GM21447 (cell line): ENCODE data around the gene ATP1A1.
A peak's percentile ranks its signal among the peaks of the same experiment; 100 is the strongest.

Source experiments
- ATAC-seq: cut with Tn5 transposase; IDR thresholded peaks from one replicate; pipeline ENCODE4 v1.9.1; 2021; ENCODE audit not compliant: unreplicated experiment

Gene ATP1A1

DNA sequence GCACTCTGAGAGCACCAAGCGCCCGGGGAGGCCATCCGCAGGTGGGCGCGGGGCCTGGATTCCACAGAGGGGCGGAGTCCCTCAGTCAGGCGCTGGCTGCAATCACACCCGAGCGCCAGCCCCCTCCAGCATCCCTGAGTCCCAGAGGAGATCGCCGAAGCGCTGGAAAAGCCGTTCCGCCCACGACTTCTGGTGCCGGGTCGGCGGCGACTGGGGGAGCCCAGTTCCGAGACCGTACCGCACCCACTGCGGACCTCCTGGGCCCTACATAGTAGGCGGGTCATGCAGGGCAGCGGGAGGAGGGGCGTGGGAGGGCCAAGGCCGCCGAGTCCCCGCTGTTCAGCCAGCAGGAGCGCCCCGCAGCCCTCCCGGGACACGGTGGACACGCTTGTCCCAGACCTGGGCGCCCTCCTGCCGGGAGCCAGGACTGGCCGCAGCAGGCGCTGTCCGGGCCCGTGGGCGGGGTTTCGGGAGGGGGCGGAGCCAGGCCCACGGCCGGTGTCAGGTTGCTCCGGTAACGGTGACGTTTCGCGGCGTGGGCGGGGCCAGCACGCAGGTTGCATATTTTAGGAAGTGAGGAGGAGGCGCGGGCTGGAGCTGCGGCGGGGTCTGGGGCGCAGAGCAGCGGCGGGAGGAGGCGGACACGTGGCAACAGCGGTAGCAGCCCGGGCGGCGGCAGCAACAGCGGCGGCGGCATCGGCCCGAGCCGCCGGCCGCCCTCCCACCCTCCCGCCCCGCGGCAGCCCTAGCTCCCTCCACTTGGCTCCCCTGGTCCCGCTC is at the start of gene ATP1A1:
ATP1A1 (plus strand) TSS at position 594 of the 780 bp plus-strand sequence. CDS start 268 bp downstream, outside the sequence.
- peak; percentile 60 for ATAC-seq

DNA sequence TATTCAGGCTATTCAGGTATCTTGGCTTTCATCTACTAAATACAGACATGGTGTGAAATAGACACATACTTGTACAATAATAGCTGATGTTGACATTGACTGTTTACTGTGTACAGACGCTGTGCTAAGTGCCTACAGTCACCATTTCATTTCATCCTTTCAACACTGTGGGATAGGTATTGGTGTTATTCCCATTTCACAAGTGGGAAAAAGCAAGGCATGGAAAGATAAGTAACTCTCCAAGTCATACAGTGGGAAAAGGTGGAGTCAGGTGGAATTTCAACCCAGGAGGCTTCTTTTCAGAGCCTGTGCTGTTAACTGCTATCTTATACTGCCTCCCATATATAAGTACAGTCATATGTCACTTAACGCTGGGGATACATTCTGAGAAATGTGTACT is 49.6 kb upstream of the ATP1A1 start:
- no peak for ATAC-seq

DNA sequence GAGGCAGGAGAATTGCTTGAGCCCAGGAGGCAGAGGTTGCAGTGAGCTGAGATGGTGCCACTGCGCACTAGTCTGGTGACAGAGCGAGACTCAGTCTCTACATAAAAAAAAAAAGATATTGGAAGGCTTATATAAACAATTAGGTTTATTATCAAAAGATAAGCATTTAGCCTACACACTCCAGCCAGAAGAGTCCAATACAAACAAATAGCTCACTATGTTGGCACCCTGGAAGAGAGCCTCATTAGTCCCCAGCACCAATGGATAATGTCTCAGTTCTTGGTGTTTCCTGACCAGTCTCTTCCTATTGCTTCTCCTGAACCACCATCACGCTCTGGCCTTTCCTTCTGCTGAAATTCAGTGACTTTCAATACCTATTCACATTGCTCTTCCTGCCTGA is 48.6 kb upstream of the ATP1A1 start:
- no peak for ATAC-seq

DNA sequence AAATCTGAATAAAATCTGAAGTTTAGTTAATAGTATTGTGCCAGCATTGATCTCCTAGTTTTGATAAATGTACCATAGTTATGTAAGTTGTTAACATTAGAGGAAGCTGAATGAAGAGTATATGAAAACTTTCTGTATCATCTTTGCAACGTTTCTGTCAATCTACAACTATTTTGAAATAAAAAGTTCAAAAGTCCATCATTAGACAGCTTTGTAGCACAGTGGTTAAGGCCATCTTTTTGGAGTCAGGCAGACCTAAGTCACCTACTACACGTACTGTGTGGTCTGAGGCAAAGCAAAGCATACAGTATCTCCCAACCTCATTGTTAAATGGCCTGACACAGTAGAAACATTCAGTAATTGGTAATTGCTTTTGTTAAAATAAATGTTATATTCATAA is 47.9 kb upstream of the ATP1A1 start:
- ATAC-seq = no peak

DNA sequence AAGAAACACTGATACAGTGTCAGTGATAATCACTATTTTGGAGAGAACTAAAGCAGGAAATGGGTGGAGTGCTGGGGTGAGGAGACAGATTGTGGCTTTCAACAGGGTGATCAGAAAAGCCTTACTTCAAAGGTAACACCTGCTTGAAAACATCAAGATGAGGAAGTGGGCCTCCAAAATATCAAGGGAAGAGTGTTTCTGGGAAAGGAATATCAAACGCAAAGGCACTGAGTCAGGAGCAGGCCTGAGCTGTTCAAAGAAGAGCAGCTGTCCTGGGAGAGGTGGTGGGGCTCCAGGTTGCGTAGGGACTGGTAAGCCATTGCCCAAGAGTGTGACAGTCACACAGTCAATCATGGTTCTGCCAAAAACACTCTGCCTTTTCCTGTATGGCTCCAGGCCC is 47.1 kb upstream of the ATP1A1 start:
- no peak for ATAC-seq

DNA sequence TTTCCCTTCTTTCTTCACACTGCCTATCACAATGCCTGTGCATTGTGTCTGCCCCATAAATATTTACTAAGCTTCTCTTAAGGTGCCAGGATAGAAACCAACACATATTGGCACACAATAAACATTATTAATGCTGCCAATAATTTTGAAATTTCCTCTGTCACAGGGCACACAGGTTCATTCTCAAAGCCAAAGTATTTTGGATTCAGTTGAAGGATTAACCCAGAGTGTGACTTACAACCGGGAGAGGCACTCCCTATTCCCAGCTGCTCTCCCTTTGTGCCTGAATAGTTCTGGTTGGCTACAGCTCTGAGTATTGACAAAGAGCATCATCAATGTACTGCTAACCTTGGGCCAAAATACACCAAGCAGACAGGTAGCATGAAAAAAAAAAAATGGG is 46.6 kb upstream of the ATP1A1 start:
- no peak for ATAC-seq

DNA sequence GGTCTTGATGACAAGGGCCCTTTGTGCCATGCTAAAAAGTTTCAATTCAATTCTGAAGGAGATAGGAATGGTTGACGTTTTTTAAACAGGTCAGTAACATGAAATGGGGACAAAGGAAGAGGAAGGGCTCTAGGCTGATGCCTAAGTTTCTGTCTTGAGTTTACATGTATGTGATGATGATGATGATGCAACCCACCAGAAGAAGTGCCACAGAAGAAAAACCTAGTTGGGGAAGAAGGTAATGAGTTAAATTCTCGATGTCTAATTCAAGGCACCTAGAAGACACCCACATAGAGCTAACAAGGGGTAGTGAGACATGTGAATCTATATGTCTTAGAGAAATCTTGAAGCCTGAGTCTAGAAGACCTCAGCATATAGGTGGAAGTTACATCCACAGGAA is 44.4 kb upstream of the ATP1A1 start:
- ATAC-seq = no peak

DNA sequence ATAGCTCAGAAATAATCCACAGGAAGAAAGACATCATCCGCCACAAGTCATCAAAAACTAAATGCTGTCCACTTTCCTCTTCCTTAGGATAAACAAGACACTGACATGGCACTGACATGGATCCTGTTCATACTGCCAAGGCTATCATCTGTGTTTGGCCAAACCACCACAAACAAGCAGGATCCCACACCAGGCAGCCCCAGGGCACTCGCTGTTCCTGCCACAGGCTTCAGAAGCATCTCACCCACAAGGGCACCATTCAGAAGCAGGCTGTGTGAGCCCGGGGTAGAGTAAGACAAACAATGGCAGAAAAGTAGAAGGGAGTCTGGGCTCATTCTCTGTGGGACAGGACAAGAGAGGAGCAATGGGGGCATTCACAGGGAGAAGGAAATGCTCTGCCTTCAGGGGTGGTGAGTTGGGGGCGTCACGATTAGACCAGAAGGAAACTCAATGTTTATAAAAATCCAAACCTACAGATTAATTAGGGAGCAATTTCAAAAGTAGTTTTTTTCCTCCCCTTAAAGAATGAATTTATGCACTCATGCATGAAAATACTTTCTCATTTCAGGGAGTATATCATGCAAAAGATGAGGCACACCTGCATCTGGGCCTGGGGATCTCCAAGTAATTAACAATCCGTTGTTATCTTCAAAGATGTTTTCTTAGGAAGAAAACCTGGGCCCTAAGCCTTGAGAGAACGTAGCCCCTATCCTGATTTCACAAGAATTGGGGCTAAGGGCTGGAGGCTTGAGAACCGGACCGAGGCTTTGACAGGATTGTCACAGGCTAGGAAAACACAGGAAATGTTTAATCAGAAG is 43.3 kb upstream of the ATP1A1 start:
- no peak for ATAC-seq

DNA sequence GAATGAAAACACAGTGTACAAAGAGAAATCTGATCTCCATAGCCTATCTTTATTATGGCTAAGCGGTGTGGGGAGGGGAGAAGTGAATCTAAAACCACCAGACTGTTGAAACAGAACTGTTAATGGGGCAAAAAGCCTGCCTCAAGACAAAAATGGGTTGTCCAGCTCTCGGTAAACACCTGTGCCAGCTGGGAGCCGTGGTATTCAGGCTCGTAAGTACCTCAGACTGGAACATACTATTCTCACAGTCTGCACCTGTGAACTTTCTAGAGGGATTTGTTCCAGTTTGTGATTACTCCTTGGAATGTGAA is 42.7 kb upstream of the ATP1A1 start:
- no peak for ATAC-seq

DNA sequence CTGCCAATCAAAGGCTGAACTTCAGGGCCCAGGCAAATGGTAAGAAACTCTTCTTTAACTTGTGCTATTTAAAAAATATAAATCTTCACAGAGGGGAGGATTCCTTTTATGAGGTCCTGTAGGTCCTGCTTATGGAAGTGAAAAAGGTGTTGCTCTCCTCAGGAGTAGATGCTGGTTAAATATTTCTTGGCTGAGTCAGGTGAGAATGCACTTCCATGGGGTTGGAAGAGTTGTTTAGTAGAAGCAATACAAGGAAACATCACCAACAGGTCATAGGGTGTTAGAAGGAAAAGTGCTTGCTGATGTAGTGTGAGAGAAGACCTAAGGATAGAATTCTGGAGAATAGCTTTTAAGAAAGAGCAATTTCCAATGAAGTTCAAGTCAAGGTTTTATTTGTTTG is 42.2 kb upstream of the ATP1A1 start:
- ATAC-seq = no peak

DNA sequence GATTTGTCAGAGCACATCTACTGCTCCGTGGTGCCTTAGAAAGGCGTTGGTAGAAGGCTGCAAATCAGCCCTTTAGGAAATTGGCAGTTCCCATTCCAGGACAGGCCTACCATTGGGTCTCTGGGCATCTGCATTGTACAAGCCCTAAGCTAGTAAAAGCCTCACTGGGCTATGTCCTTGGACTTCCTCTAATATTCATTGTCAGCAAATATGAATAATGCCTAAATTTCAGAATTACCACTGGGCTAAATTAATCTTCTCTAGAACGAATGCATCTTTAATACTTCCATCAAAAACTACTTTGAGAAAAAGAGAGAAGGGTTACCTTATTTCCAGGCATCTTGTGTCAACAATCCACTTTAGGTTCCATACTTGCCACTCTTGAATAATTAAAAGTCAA is 41.5 kb upstream of the ATP1A1 start:
- ATAC-seq = no peak

DNA sequence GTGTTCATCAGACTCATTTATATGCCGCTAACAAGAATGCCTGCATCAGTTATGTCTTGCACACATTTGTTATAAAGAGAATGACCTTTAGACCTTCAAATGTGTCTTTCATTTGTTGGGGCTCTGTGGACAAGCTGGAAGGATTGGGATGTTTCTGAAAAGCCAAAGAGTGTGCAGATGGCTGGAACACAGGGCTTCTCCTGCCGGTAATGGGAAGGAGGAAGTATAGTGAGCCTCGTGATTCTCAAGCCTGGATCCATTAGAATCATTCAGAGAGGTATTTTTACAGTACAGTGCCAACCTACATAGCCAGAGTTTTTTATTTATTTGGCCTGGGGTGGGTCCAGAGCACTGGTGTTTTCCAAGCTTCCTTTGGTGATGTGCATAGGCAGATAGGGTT is 40.6 kb upstream of the ATP1A1 start:
- ATAC-seq = no peak

DNA sequence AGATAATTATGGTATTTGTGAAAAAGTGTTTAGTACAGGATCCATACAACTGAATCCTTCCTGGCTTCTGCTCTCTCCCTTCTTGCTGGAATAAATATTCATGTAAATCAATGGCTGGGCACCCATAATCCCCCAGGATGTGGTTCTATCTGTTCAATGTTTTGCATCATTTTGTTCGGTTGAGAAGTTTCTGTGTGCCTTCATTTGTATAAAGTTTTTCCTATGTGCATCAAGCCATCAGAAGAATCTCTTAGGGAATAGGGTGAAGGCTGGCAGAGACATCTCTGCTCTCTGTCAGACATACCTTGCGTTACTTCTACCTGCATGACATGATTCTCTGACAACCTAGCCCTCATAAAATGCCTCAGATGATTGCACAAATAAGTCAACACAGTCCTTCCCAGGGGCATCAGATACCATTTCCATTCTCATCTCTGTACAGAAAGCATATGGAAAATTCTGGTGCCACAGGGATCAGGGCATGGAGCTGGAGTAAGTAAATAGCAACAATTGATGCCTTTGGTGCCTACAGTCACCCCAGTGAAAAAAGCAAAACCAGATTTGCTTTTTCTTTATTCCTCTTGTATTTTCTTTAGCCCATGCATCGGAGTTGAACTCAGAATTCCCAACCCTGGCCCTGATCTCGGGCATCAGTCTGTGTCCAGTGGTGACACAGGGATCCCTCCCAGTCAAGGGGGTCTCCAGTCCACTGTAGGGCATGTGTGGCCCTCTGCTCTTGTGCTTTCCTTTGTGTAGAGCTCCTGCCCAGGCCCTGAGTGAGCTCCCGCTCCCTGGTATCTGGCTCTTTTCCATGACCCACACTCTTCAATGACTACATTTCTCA is 39.7 kb upstream of the ATP1A1 start:
- no peak for ATAC-seq

DNA sequence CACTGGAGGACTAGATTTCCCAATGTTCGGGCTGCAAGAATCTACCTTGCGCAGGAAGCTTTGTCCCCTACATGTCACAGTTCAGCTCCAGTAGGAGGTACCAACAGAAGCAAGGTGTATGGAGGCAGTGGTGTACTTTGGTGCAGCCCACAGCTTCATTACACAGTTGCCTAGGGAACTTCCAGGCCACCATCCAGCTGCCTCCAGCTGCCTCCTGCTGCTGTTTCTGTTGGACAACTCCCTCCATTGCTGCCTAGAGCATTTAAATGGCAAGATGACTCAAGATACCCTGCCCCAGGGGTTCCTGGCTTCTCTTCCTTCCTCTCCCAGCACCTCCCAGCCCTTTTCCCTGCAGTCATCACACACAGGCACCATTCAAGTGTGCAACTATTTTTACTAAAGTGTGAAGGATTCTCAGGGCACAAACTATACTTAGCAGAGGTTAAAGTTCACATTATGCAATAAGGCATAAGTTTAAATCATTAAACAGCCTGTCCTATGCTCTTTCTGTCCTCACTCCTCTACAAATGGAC is 39.0 kb upstream of the ATP1A1 start:
- ATAC-seq = no peak

DNA sequence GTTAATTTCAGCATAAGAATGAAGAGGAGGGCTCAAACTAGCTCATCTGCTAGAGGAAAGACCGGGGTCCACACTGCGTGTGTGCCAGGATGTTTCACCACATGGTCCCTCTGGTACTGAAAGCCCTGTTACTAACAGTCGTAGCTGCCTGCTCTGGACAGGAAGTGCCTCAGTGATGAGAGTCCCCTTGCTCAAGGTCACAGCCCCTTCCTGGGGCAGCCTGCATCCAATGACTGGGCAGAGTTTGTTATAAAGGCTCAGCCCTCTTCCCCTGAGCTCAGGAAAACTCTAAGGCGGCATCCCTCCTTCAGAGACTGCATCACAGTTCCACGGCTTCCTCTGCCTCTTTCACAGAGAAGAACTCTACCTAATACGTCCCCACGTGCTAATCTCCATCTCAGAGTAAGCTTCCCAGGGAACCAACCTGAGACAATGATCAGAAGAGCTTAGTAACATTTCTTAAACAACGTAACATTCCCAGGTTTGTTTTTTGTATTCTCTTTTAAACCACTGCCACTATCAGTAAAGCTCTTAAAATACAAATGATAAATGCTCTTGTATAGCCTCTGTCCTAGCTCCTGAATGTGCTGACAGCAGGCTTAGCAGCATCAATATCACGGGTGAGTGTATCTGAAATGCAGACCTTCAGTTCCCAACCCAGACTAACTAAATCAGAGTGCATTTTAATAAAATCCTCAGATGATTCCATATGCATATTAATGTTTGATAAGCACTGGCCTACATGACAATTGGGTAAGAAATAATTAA is 38.0 kb upstream of the ATP1A1 start:
- ATAC-seq = no peak

DNA sequence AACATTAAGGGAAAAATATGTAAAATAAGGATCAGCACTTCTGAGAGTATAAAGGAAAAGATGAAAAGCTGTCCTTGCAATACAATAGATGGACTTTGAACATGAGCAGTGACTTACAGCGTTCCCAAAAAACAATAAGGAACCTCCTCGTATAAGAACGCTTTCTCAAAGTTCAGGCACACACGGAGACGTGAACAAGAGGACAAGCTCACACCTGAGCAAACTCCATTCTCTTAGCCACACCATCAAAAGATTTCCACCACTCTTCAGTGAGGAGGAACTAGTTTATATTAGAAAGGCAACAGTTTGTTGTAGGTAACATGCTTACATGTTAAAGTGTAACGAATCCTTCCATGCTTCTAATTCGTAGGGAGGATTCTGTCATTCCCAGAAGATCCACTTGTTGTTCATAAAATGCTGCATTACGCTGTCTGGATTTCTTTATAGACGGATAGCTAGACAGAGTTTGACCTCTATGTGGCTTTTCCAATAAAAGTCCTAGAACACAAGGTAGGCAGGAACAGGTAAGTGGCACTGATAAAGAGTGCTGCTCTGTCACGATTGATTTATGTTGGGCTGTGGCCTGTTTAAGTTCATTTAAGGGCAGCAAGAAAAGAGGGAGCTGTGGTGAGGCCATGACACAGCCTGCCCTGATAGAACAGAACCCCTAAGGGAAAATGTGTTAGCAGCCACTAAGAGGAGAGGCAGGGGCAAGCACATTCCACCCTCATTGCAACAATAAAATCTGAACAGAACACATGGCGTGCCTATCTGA is 37.0 kb upstream of the ATP1A1 start:
- ATAC-seq = no peak

DNA sequence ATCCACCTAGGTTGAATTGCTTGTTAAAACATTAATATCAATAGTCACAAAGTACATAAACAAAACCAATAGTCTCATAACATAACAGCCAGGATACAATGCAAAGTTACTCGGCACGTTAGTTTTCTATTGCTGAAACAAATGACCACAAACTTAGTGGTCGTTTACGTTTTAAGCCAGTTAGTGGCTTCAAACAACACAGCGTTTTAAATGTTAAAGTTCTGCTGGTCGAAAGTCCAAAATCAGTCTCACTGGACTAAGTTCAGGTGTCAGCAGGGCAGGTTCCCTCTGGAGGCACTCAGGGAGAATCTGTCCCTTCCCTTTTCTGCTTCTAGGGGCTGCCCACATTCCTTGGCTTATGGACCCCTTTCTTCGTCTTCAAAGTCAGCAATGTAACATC is 35.6 kb upstream of the ATP1A1 start:
- no peak for ATAC-seq

DNA sequence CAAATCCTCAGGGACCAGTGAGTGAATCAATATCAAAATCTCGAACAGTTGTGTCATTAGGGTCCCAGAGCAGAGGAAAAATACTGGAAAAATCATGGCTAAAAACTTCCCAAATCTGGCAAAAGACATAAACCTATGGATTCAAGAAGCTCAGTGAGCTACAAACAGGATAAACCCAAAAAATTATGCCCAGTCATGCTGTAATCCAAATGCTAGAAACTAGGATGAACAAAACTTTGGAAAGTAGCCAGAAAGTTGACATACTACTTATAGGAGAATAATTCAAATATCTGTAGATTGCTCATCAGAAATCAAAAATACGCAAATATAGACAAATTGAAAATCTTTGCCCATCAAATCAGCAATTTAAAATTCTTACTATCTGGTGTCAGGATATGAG is 34.6 kb upstream of the ATP1A1 start:
- no peak for ATAC-seq

DNA sequence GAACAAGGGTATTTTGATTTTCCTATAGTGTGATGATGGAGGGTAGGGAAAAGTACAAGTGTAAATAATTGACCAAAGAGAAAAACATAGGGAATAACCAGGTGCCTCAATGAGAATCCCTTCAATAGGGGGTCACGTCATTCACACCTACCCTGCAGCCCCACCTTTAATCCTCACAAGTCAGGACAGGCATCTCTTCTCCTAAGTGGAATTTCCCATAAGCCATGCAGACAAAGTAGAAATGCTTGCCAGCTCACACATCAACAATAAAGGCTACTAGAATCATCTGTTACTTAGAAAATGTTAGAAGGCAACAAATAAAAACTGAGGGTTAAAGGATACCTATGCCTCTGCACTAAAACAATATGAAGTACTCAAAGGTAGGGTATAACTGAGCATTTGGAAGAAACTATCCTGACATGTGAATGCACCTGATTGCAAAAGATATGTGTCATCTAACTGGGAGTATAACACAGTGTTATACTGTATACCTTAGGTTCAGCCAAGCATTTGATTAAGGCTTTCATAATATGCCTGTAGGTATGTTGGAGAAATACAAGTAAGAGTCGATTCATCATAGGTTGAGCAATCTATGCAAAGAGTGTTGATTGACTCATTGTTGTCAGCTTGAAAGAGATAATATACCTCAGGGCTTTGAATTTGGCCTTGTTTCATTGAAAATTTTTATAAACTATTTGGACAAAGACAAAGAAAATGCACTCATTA is 32.4 kb upstream of the ATP1A1 start:
- ATAC-seq = no peak
